ENCODE data around the gene MTCL1.

MTCL1 gene

DNA sequence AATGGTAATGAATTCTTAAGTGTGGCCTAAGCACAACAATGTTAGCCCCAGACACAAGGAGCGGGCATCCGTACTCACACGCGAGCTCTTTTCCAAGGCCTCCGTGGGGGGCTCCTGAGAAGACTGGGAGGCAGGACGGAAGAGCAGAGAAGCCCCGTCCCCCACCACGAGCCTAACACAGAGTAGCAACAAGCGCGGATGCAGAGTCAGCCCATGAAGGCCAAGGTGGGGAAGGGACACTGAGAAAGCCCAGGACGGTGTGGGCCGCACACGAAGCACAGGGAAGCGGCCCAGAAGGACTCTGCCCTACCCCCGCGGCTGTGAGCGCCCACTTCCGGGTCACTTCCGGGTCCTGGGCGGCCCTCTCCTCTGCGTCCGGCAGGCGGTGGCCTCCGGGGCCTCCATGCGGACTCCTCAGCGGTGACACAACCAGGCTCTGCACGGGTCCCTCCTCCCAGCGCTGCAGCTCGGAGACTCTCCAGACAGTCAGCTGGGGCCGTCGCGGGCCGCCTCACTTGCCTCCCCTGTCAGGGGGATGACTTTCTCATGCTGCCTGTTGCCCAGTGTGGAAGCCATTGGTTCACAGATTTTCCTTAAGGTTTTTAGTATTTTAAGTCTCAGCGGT is 151.5 kb downstream of the MTCL1 start:
- no peak for ATAC-seq (replicated peaks; ENCODE audit: extremely low read depth, poor library complexity, severe bottlenecking)
- no peaks in the 10 kb centered on the region for H3K9me3 Mint-ChIP-seq
- H3K4me3 Mint-ChIP-seq, result no peak overlapping the region
- no peak overlapping the region for H3K27ac Mint-ChIP-seq (ENCODE audit: low read depth)
- H3K36me3 Mint-ChIP-seq (ENCODE audit: insufficient read depth), result no peaks in the 10 kb centered on the region
- H3K27me3 Mint-ChIP-seq, result peaks cover 20% of the 10 kb centered on the region
- DNase-seq (ENCODE audit: low spot score in 2 of 2), result no peak
- H3K4me1 Mint-ChIP-seq, result no peaks in the 10 kb centered on the region

- Mint-ChIP-seq H3K36me3 (ENCODE audit: insufficient read depth) (no peaks in the 10 kb centered on the region), H3K27me3 (peaks cover 20% of the 10 kb centered on the region), H3K4me3 (no peak overlapping the region), H3K27ac (ENCODE audit: low read depth) (no peak overlapping the region), H3K9me3 (no peaks in the 10 kb centered on the region), H3K4me1 (no peaks in the 10 kb centered on the region)
- no peak for ATAC-seq (replicated peaks; ENCODE audit: extremely low read depth, poor library complexity, severe bottlenecking)
- DNase-seq (ENCODE audit: low spot score in 2 of 2), result no peak
These were observed 152.4 kb downstream of the MTCL1 start for GRCh38 chr18:8857806-8858205.

- H3K4me1 Mint-ChIP-seq, result no peaks in the 10 kb centered on the region
- peaks cover 14% of the 10 kb centered on the region for H3K27me3 Mint-ChIP-seq
- H3K27ac Mint-ChIP-seq (ENCODE audit: low read depth), result no peak overlapping the region
- no peak for DNase-seq (ENCODE audit: low spot score in 2 of 2)
- no peaks in the 10 kb centered on the region for H3K9me3 Mint-ChIP-seq
- no peak for ATAC-seq (replicated peaks; ENCODE audit: extremely low read depth, poor library complexity, severe bottlenecking)
- no peaks in the 10 kb centered on the region for H3K36me3 Mint-ChIP-seq (ENCODE audit: insufficient read depth)
- H3K4me3 Mint-ChIP-seq, result no peak overlapping the region
These were observed 153.6 kb downstream of the MTCL1 start for GRCh38 chr18:8858888-8859511.

GRCh38 chr18:8860845-8861642 is 155.7 kb downstream of the MTCL1 start:
- DNase-seq (ENCODE audit: low spot score in 2 of 2) (no peak), ATAC-seq (replicated peaks; ENCODE audit: extremely low read depth, poor library complexity, severe bottlenecking) (no peak)
- Mint-ChIP-seq H3K4me3 (no peak overlapping the region), H3K27ac (ENCODE audit: low read depth) (no peak overlapping the region), H3K9me3 (no peaks in the 10 kb centered on the region), H3K36me3 (ENCODE audit: insufficient read depth) (no peaks in the 10 kb centered on the region), H3K4me1 (no peaks in the 10 kb centered on the region), H3K27me3 (no peaks in the 10 kb centered on the region)

- DNase-seq (ENCODE audit: low spot score in 2 of 2), result no peak
- Mint-ChIP-seq H3K9me3 (no peaks in the 10 kb centered on the region), H3K27me3 (no peaks in the 10 kb centered on the region), H3K27ac (ENCODE audit: low read depth) (no peak overlapping the region), H3K36me3 (ENCODE audit: insufficient read depth) (no peaks in the 10 kb centered on the region), H3K4me3 (no peak overlapping the region), H3K4me1 (no peaks in the 10 kb centered on the region)
- no peak for ATAC-seq (replicated peaks; ENCODE audit: extremely low read depth, poor library complexity, severe bottlenecking)
These were observed 158.1 kb downstream of the MTCL1 start for GRCh38 chr18:8863427-8863826.

- ATAC-seq (replicated peaks; ENCODE audit: extremely low read depth, poor library complexity, severe bottlenecking) (no peak), DNase-seq (ENCODE audit: low spot score in 2 of 2) (no peak)
- Mint-ChIP-seq H3K9me3 (no peaks in the 10 kb centered on the region), H3K4me3 (no peak overlapping the region), H3K27ac (ENCODE audit: low read depth) (no peak overlapping the region), H3K4me1 (no peaks in the 10 kb centered on the region), H3K36me3 (ENCODE audit: insufficient read depth) (peaks cover 2% of the 10 kb centered on the region), H3K27me3 (no peaks in the 10 kb centered on the region)
These were observed 160.6 kb downstream of the MTCL1 start for GRCh38 chr18:8865934-8866333.

GRCh38 chr18:8866679-8867078 is 161.3 kb downstream of the MTCL1 start:
- H3K9me3 Mint-ChIP-seq, result no peaks in the 10 kb centered on the region
- DNase-seq (ENCODE audit: low spot score in 2 of 2) (no peak), ATAC-seq (replicated peaks; ENCODE audit: extremely low read depth, poor library complexity, severe bottlenecking) (no peak)
- no peaks in the 10 kb centered on the region for H3K27me3 Mint-ChIP-seq
- H3K27ac Mint-ChIP-seq (ENCODE audit: low read depth), result no peak overlapping the region
- H3K4me1 Mint-ChIP-seq, result no peaks in the 10 kb centered on the region
- H3K4me3 Mint-ChIP-seq, result no peak overlapping the region
- H3K36me3 Mint-ChIP-seq (ENCODE audit: insufficient read depth), result peaks cover 2% of the 10 kb centered on the region

GRCh38 chr18:8868276-8868675 is 162.9 kb downstream of the MTCL1 start:
- H3K4me1 Mint-ChIP-seq, result no peaks in the 10 kb centered on the region

DNA sequence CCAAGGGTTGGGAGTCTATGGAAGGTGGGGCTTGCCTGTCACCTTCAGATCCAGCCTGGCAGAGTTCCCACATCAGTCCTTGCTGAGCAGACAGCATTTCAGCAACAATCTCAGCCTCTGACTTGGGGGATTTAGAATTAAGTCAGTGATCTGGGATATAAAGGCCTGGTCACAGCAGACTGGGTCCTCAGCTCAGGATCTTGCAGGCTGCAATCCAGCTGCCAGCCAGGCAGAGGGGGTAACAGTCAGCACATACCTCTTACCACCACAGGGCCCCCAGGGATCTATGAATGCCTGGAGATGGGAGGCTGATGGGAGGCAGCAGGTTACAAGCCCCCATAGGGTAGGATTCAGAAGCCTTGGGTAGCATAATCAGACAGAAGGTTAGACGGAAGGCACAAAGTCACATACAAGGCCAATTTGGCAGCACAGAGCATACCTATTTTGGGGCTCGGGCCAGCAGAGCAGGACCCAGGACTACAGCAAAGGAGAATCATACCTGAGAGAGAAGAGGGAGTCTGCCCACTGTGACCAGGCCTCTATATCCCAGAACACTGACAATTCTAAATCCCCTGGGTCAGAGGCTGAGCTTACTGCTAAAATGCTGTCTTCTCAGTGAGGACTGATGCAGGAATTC is 163.5 kb downstream of the MTCL1 start:
- H3K27ac Mint-ChIP-seq (ENCODE audit: low read depth), result no peak overlapping the region
- DNase-seq (ENCODE audit: low spot score in 2 of 2) (no peak), ATAC-seq (replicated peaks; ENCODE audit: extremely low read depth, poor library complexity, severe bottlenecking) (no peak)
- peaks cover 2% of the 10 kb centered on the region for H3K36me3 Mint-ChIP-seq (ENCODE audit: insufficient read depth)
- H3K27me3 Mint-ChIP-seq, result no peaks in the 10 kb centered on the region
- no peaks in the 10 kb centered on the region for H3K9me3 Mint-ChIP-seq
- H3K4me3 Mint-ChIP-seq, result no peak overlapping the region
- no peaks in the 10 kb centered on the region for H3K4me1 Mint-ChIP-seq

More at GRCh38 chr18:8868276-8868675, 162.9 kb downstream of the MTCL1 start:
- H3K27ac Mint-ChIP-seq (ENCODE audit: low read depth), result no peak overlapping the region
- no peak for ATAC-seq (replicated peaks; ENCODE audit: extremely low read depth, poor library complexity, severe bottlenecking)
- H3K9me3 Mint-ChIP-seq, result no peaks in the 10 kb centered on the region
- peaks cover 2% of the 10 kb centered on the region for H3K36me3 Mint-ChIP-seq (ENCODE audit: insufficient read depth)
- H3K4me3 Mint-ChIP-seq, result no peak overlapping the region
- no peaks in the 10 kb centered on the region for H3K27me3 Mint-ChIP-seq
- no peak for DNase-seq (ENCODE audit: low spot score in 2 of 2)

GRCh38 chr18:8869696-8870095 is 164.3 kb downstream of the MTCL1 start:
- H3K9me3 Mint-ChIP-seq, result no peaks in the 10 kb centered on the region
- ATAC-seq (replicated peaks; ENCODE audit: extremely low read depth, poor library complexity, severe bottlenecking), result no peak
- H3K4me3 Mint-ChIP-seq, result no peak overlapping the region
- peaks cover 2% of the 10 kb centered on the region for H3K36me3 Mint-ChIP-seq (ENCODE audit: insufficient read depth)
- no peaks in the 10 kb centered on the region for H3K4me1 Mint-ChIP-seq
- no peak overlapping the region for H3K27ac Mint-ChIP-seq (ENCODE audit: low read depth)
- peaks cover 7% of the 10 kb centered on the region for H3K27me3 Mint-ChIP-seq
- DNase-seq (ENCODE audit: low spot score in 2 of 2), result no peak

GRCh38 chr18:8870528-8870927 is 165.2 kb downstream of the MTCL1 start:
- Mint-ChIP-seq H3K9me3 (no peaks in the 10 kb centered on the region), H3K27ac (ENCODE audit: low read depth) (no peak overlapping the region), H3K4me1 (no peaks in the 10 kb centered on the region), H3K4me3 (no peak overlapping the region), H3K27me3 (peaks cover 15% of the 10 kb centered on the region), H3K36me3 (ENCODE audit: insufficient read depth) (peaks cover 2% of the 10 kb centered on the region)
- DNase-seq (ENCODE audit: low spot score in 2 of 2), result no peak
- no peak for ATAC-seq (replicated peaks; ENCODE audit: extremely low read depth, poor library complexity, severe bottlenecking)

DNA sequence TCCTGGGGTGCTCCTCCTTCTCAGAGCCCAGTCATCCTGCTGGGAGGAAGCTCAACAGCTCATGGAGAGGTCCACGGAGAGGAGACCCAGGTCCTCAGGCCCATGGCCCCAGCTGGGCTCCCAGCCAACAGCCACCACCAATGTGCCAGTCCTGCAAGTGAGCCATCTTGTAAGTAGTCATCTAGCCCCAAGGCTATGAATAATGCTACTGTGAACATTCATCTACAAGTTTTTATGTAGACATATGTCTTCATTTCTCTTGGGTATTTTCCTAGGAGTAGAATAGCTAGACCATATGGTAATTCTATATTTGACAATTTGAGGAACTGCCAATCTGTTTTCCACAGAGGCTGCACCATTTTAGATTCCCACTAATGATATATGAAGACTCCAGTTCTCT is 166.1 kb downstream of the MTCL1 start:
- Mint-ChIP-seq H3K27ac (ENCODE audit: low read depth) (no peak overlapping the region), H3K4me3 (no peak overlapping the region), H3K4me1 (no peaks in the 10 kb centered on the region), H3K9me3 (no peaks in the 10 kb centered on the region), H3K36me3 (ENCODE audit: insufficient read depth) (peaks cover 2% of the 10 kb centered on the region), H3K27me3 (peaks cover 25% of the 10 kb centered on the region)
- ATAC-seq (replicated peaks; ENCODE audit: extremely low read depth, poor library complexity, severe bottlenecking), result no peak
- DNase-seq (ENCODE audit: low spot score in 2 of 2), result no peak
